GM21367 (cell line): ENCODE results near the gene COX6A2.

Source experiments
- ATAC-seq: cut with Tn5 transposase; IDR thresholded peaks from one replicate; pipeline ENCODE4 v1.9.1; 2021; ENCODE audit not compliant: unreplicated experiment

The COX6A2 gene

GRCh38 chr16:31428279-31428597, at the start of gene COX6A2:
TSS of gene COX6A2 (minus strand) at chr16:31428360. CDS start at chr16:31428325, 35 bp downstream.
- no peak for ATAC-seq

GRCh38 chr16:31477220-31478216, 49.4 kb upstream of the COX6A2 start:
- ATAC-seq: peak; percentile 17

GRCh38 chr16:31476303-31477219, 48.4 kb upstream of the COX6A2 start:
- ATAC-seq: peak; percentile 54

GRCh38 chr16:31475946-31476302, 47.8 kb upstream of the COX6A2 start:
- no peak for ATAC-seq

- ATAC-seq: no peak
Measured at GRCh38 chr16:31474773-31475738, 46.9 kb upstream of the COX6A2 start.

GRCh38 chr16:31474173-31474714, 46.1 kb upstream of the COX6A2 start:
- no peak for ATAC-seq

GRCh38 chr16:31473264-31473984, 45.3 kb upstream of the COX6A2 start:
- ATAC-seq: no peak

- no peak for ATAC-seq
Measured at GRCh38 chr16:31472709-31473203, 44.6 kb upstream of the COX6A2 start.

GRCh38 chr16:31471875-31472708, 43.9 kb upstream of the COX6A2 start, which contains the start of gene TGFB1I1:
TSS of gene TGFB1I1 (plus strand) at chr16:31472152. CDS start at chr16:31472189, 37 bp downstream.
- no peak for ATAC-seq

- ATAC-seq: no peak
Measured at GRCh38 chr16:31471241-31471874, 43.2 kb upstream of the COX6A2 start.

- no peak for ATAC-seq
Measured at GRCh38 chr16:31470615-31471014, 42.5 kb upstream of the COX6A2 start.

- ATAC-seq: no peak
Measured at GRCh38 chr16:31467858-31468257, 39.7 kb upstream of the COX6A2 start.

- ATAC-seq: no peak
Measured at GRCh38 chr16:31467151-31467773, 39.1 kb upstream of the COX6A2 start.

GRCh38 chr16:31466381-31466841, 38.3 kb upstream of the COX6A2 start:
- ATAC-seq: no peak

GRCh38 chr16:31465788-31466370, 37.7 kb upstream of the COX6A2 start:
- ATAC-seq: no peak

- no peak for ATAC-seq
Measured at GRCh38 chr16:31464781-31465260, 36.7 kb upstream of the COX6A2 start.

GRCh38 chr16:31464348-31464769, 36.2 kb upstream of the COX6A2 start:
- no peak for ATAC-seq
